Measurements from ENCODE around the gene KRTAP16-1. TPM values are rescaled to one million over a fixed set of nuclear protein-coding genes. Genes with fewer than 3 reads are reported as not detected.
"Not testable (repeated sequence)": the region's sequence is repeated elsewhere in the genome, so short reads cannot be mapped to it uniquely, and the experiment has no call there.

KRTAP16-1 gene
- total RNA-seq, 1 donor from 2014 or later, result not detected

- intact Hi-C loops (cut with DNase I), result no loop called here
- H3K4me3 ChIP-seq, result no peak overlapping the region
- DNase-seq (ENCODE audit: low spot score in 2 of 2), result no peak
- H3K36me3 ChIP-seq, result no peaks in the 10 kb centered on the region
- no peaks in the 10 kb centered on the region for H3K9me3 ChIP-seq
- no peaks in the 10 kb centered on the region for H3K4me1 ChIP-seq
- no peak for TF ChIP-seq CTCF (IDR thresholded peaks at IDR 0.05)
- no peaks in the 10 kb centered on the region for H3K27me3 ChIP-seq
- no peak overlapping the region for H3K27ac ChIP-seq
Observed at GRCh38 chr17:41347869-41348760, 39.0 kb upstream of the KRTAP16-1 start.

GRCh38 chr17:41346421-41346820, 37.3 kb upstream of the KRTAP16-1 start:
- intact Hi-C loops (cut with DNase I); H3K27me3 ChIP-seq: not testable (repeated sequence)

GRCh38 chr17:41345992-41346391, 36.9 kb upstream of the KRTAP16-1 start:
- Histone ChIP-seq H3K27ac (no peak overlapping the region), H3K9me3 (no peaks in the 10 kb centered on the region), H3K27me3 (no peaks in the 10 kb centered on the region), H3K4me3 (no peak overlapping the region), H3K36me3 (no peaks in the 10 kb centered on the region), H3K4me1 (no peaks in the 10 kb centered on the region)
- no peak for TF ChIP-seq CTCF (IDR thresholded peaks at IDR 0.05)
- intact Hi-C loops (cut with DNase I), result no loop called here
- DNase-seq (ENCODE audit: low spot score in 2 of 2), result no peak

More at GRCh38 chr17:41346421-41346820, 37.3 kb upstream of the KRTAP16-1 start:
- H3K9me3 ChIP-seq; H3K4me3 ChIP-seq; DNase-seq (ENCODE audit: low spot score in 2 of 2); H3K27ac ChIP-seq; H3K4me1 ChIP-seq; H3K36me3 ChIP-seq: not testable (repeated sequence)

GRCh38 chr17:41343029-41343428, 33.9 kb upstream of the KRTAP16-1 start:
- Histone ChIP-seq H3K27me3 (no peaks in the 10 kb centered on the region), H3K27ac (no peak overlapping the region), H3K36me3 (no peaks in the 10 kb centered on the region), H3K4me3 (no peak overlapping the region), H3K9me3 (no peaks in the 10 kb centered on the region), H3K4me1 (no peaks in the 10 kb centered on the region)
- TF ChIP-seq CTCF (IDR thresholded peaks at IDR 0.05), result no peak
- DNase-seq (ENCODE audit: low spot score in 2 of 2), result no peak
- intact Hi-C loops (cut with DNase I), result no loop called here

- no peak for TF ChIP-seq CTCF (IDR thresholded peaks at IDR 0.05)
- no peaks in the 10 kb centered on the region for H3K27me3 ChIP-seq
- no peak for DNase-seq (ENCODE audit: low spot score in 2 of 2)
- intact Hi-C loops (cut with DNase I), result no loop called here
- no peak overlapping the region for H3K27ac ChIP-seq
- no peaks in the 10 kb centered on the region for H3K4me1 ChIP-seq
- H3K9me3 ChIP-seq, result no peaks in the 10 kb centered on the region
- no peaks in the 10 kb centered on the region for H3K36me3 ChIP-seq
- H3K4me3 ChIP-seq, result no peak overlapping the region
Observed at GRCh38 chr17:41340934-41341861, 32.1 kb upstream of the KRTAP16-1 start.

- no peak for DNase-seq (ENCODE audit: low spot score in 2 of 2)
- Histone ChIP-seq H3K4me3 (no peak overlapping the region), H3K27me3 (no peaks in the 10 kb centered on the region), H3K9me3 (no peaks in the 10 kb centered on the region), H3K27ac (no peak overlapping the region), H3K36me3 (no peaks in the 10 kb centered on the region), H3K4me1 (no peaks in the 10 kb centered on the region)
- TF ChIP-seq CTCF (IDR thresholded peaks at IDR 0.05), result no peak
- intact Hi-C loops (cut with DNase I), result no loop called here
Observed at GRCh38 chr17:41340494-41340893, 31.4 kb upstream of the KRTAP16-1 start.

Data from ascending aorta (tissue), 2 donors.